C4-2B (cell line): Measurements from ENCODE around the gene PDIK1L.

Source experiments
- H3K27ac ChIP-seq: fragments of 450-650 bp; 2 replicates; pipeline ENCODE4 v1.5.1; 2017
- ZFX ChIP-seq: fragments of 450-650 bp; IDR thresholded peaks from 2 replicates; pipeline ENCODE4 v1.6.1; 2017
- TF ChIP-seq, protein P1 (sequence below): fragments of 450-650 bp; conservative IDR thresholded peaks from 2 replicates; pipeline ENCODE4 v1.5.1; 2017; ENCODE audit warnings: mild to moderate bottlenecking

PDIK1L gene

DNA sequence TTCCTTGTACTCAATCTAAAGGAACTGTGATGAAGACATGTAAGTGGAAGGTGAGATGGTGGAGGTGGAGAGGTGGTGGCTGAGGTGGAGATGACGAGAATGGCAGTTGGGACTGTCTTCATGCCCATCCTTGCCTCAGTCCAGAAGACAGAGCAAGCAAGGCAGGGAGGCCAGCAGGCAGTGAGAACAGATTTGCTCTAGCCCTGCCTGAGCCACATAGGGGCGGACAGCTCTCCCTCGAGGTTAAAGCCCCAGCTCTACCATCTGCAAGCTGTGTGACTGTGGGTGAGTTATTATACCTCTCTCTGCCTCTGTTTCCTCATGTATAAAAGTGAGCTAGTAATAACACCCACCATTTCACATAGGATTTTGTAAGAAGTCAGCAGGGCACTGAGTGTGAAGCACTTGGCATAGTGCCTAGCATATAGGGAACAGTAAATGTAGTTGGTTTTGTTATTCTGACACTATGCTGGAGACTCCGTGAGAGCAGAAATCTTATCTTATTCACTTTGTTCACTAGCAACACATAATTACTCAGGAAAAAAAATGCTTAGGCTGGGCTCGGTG lies 42.4 kb downstream of the PDIK1L start:
- H3K27ac ChIP-seq, result no peak overlapping the region
- TF ChIP-seq ZFX, result no peak
- TF ChIP-seq, protein P1, sequence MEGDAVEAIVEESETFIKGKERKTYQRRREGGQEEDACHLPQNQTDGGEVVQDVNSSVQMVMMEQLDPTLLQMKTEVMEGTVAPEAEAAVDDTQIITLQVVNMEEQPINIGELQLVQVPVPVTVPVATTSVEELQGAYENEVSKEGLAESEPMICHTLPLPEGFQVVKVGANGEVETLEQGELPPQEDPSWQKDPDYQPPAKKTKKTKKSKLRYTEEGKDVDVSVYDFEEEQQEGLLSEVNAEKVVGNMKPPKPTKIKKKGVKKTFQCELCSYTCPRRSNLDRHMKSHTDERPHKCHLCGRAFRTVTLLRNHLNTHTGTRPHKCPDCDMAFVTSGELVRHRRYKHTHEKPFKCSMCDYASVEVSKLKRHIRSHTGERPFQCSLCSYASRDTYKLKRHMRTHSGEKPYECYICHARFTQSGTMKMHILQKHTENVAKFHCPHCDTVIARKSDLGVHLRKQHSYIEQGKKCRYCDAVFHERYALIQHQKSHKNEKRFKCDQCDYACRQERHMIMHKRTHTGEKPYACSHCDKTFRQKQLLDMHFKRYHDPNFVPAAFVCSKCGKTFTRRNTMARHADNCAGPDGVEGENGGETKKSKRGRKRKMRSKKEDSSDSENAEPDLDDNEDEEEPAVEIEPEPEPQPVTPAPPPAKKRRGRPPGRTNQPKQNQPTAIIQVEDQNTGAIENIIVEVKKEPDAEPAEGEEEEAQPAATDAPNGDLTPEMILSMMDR, result no peak

- TF ChIP-seq, protein P1, result no peak
- TF ChIP-seq ZFX, result no peak
- no peak overlapping the region for H3K27ac ChIP-seq
Measured at GRCh38 chr1:26154750-26155149, 43.1 kb downstream of the PDIK1L start.

GRCh38 chr1:26155370-26156284 lies 44.0 kb downstream of the PDIK1L start:
- no peak overlapping the region for H3K27ac ChIP-seq
- TF ChIP-seq, protein P1, result no peak
- no peak for TF ChIP-seq ZFX

GRCh38 chr1:26156285-26157038 lies 44.8 kb downstream of the PDIK1L start:
- no peak overlapping the region for H3K27ac ChIP-seq
- no peak for TF ChIP-seq ZFX
- TF ChIP-seq, protein P1, result no peak

GRCh38 chr1:26158271-26158907 lies 46.8 kb downstream of the PDIK1L start:
- TF ChIP-seq, protein P1, result no peak
- no peak for TF ChIP-seq ZFX
- H3K27ac ChIP-seq, result no peak overlapping the region

DNA sequence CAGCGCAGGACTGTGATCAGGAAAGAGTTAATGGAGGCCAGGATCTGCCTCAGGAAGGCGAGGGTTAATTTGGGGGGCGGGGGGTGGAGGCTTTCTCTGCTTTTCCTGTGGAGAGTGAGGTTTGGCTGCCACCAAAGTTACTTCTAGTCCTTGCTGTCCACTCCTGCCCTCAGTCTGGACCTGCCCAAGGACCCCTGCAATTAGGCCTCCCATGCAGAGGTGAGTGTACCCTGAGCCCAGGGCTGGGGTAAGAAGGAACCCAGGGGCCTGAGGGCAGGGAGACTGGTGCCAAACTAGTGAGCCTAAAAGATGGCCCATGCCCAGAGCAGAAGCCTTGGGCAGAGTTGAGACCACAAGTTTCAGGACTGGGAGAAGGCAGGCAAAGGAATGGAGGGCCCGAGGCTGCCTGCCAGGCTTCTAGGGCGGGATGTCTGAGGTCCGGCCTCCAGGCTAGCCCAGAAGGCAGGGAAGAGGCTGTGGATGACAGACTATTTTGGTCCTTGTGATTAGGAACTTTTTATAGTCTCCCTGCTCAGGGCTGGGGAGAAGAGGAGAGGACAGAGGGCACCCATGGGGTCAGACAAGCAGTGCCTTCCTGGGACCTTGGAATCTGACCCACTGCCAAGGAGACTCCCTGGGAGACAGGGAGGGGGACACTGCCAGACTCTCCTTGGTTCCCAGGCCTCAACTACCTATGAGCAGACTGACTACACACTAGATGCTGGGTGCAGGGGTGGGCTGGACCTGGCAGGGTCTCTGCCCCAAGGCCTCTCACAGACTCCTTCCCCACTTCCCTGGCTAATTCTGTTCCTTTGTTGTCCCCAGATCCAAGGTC lies 47.5 kb downstream of the PDIK1L start, which contains the start of gene FAM110D:
TSS of gene FAM110D (plus strand) at position 172 of the 835 bp plus-strand sequence. CDS start 2,213 bp downstream, outside the sequence.
- no peak for TF ChIP-seq ZFX
- TF ChIP-seq, protein P1, result no peak
- H3K27ac ChIP-seq, result no peak within 1 kb of the TSS
